B cell (primary cell): Measurements from ENCODE around the gene SLC12A7. TPM values are rescaled to one million over a fixed set of nuclear protein-coding genes. Genes with fewer than 3 reads are reported as not detected.

Experiments used
- ATAC-seq: fragments of 200-7000 bp; cut with Tn5 transposase; one replicate; pipeline ENCODE4 v1.10.0; 2021; ENCODE audit warnings: low read depth, mild to moderate bottlenecking, moderate number of reproducible peaks, moderate library complexity
- CTCF ChIA-PET: fragments of 350-600 bp; sonication (Branson Sonifier 250); formaldehyde crosslinking; loops from one replicate; lab custom pipeline; 2021; ENCODE audit warnings: antibody characterized with exemption, inconsistent platforms; lab: Charles Lee
- POLR2A ChIA-PET: fragments of 350-600 bp; sonication (Branson Sonifier 250); formaldehyde crosslinking; loops from one replicate; lab custom pipeline; 2021; ENCODE audit warnings: antibody characterized with exemption; lab: Charles Lee
- DNase-seq: peaks from one replicate; pipeline ENCODE4 v3.0.0; 2013
- H2AFZ ChIP-seq: 2 replicates; pipeline ENCODE4 v1.6.1; 2012; ENCODE audit warnings: mild to moderate bottlenecking, low read depth, low read length; ENCODE audit not compliant: insufficient read depth, poor library complexity, severe bottlenecking
- H3K27ac ChIP-seq, 2 donors: 1 replicate in 1 of 2; 2 replicates in 1 of 2; pipeline ENCODE4 v1.5.1; 2012 to 2013; ENCODE audit warnings: low read length in 2 of 2, mild to moderate bottlenecking in 2 of 2, moderate library complexity in 1 of 2
- H3K27me3 ChIP-seq, 4 experiments: fragments of 200-600 bp in 1 of 4; sonication (generic) in 1 of 4; replicated peaks in 1 of 4; 1 replicate in 2 of 4; 2 replicates in 2 of 4; pipeline versions ENCODE4 v1.6.1 to v1.7.0; 2013 to 2016; ENCODE audit warnings: low read length in 3 of 4, mild to moderate bottlenecking in 2 of 4, mixed read lengths in 1 of 4, moderate library complexity in 1 of 4; ENCODE audit not compliant: insufficient read depth in 4 of 4, control insufficient read depth in 3 of 4; ENCODE audit errors: control extremely low read depth in 1 of 4
- H3K36me3 ChIP-seq, 2 experiments: replicated peaks in 1 of 2; 1 replicate in 1 of 2; 2 replicates in 1 of 2; pipeline versions ENCODE4 v1.6.1 to v1.7.1; 2013; ENCODE audit warnings: low read length in 1 of 2; ENCODE audit not compliant: insufficient read depth in 2 of 2, control insufficient read depth in 1 of 2; ENCODE audit errors: control extremely low read depth in 1 of 2, extremely low read depth in 1 of 2
- H3K4me1 ChIP-seq, 2 donors: fragments of 200-600 bp in 1 of 2; sonication (generic) in 1 of 2; 1 replicate in 1 of 2; 2 replicates in 1 of 2; pipeline versions ENCODE4 v1.5.1 to v1.6.1; 2013 to 2017; ENCODE audit warnings: low read length in 2 of 2; ENCODE audit not compliant: control insufficient read depth in 2 of 2, insufficient read depth in 2 of 2
- H3K4me2 ChIP-seq: replicated peaks from 2 replicates; pipeline ENCODE3; 2012; ENCODE audit warnings: mild to moderate bottlenecking, low read depth, low read length; ENCODE audit not compliant: poor library complexity, severe bottlenecking
- H3K4me3 ChIP-seq, 5 experiments: fragments of 200-600 bp in 1 of 5; sonication (generic) in 1 of 5; 1 replicate in 3 of 5; 2 replicates in 2 of 5; pipeline versions ENCODE4 v1.5.1 to v1.7.0; 2011 to 2016; ENCODE audit warnings: low read length in 4 of 5, mild to moderate bottlenecking in 4 of 5, low read depth in 2 of 5, control low read depth in 1 of 5, moderate library complexity in 1 of 5; ENCODE audit not compliant: insufficient read depth in 1 of 5; ENCODE audit errors: control extremely low read depth in 1 of 5, extremely low read depth in 1 of 5
- H3K79me2 ChIP-seq: fragments of 200-600 bp; sonication (generic); one replicate; pipeline ENCODE4 v1.6.0; 2016; ENCODE audit warnings: low read length; ENCODE audit not compliant: control insufficient read depth, insufficient read depth
- H3K9ac ChIP-seq: fragments of 200-600 bp; sonication (generic); 2 replicates; pipeline ENCODE4 v1.6.1; 2017; ENCODE audit warnings: mild to moderate bottlenecking, low read length, moderate library complexity
- H3K9me3 ChIP-seq, 3 donors: one replicate each; pipeline versions ENCODE4 v1.6.1 to v1.7.1; 2013; ENCODE audit warnings: low read length in 2 of 3; ENCODE audit not compliant: control insufficient read depth in 2 of 3, insufficient read depth in 1 of 3; ENCODE audit errors: control extremely low read depth in 1 of 3
- H4K20me1 ChIP-seq: 2 replicates; pipeline ENCODE4 v1.6.0; 2012; ENCODE audit warnings: mild to moderate bottlenecking, low read length; ENCODE audit not compliant: insufficient read depth, control insufficient read depth, poor library complexity, severe bottlenecking
- H3K27ac Mint-ChIP-seq: one replicate; pipeline ENCODE4 v1.8.0; 2021; ENCODE audit warnings: mixed read lengths
- H3K27me3 Mint-ChIP-seq: one replicate; pipeline ENCODE4 v1.8.0; 2021; ENCODE audit warnings: mixed read lengths
- H3K4me1 Mint-ChIP-seq: one replicate; pipeline ENCODE4 v1.8.0; 2021; ENCODE audit warnings: mixed read lengths
- H3K4me3 Mint-ChIP-seq: one replicate; pipeline ENCODE4 v1.8.0; 2021; ENCODE audit warnings: mixed read lengths
- H3K9me3 Mint-ChIP-seq: one replicate; pipeline ENCODE4 v1.8.0; 2022; ENCODE audit warnings: mixed read lengths; ENCODE audit not compliant: insufficient read depth
- CTCF ChIP-seq: fragments of 200-600 bp; IDR thresholded peaks from one replicate; pipeline ENCODE4 v1.8.0; 2022; ENCODE audit warnings: antibody characterized with exemption, mild to moderate bottlenecking
- EZH2 ChIP-seq: IDR thresholded peaks from 2 replicates; pipeline ENCODE4 v1.6.1; 2012; ENCODE audit warnings: borderline replicate concordance, low read depth, mild to moderate bottlenecking, moderate library complexity, low read length; ENCODE audit not compliant: insufficient read depth, poor library complexity, severe bottlenecking
- WGBS: methylation state at CpG from one replicate; pipeline ENCODE4 v1.1.5; 2013; ENCODE audit warnings: missing lambda C conversion rate; ENCODE audit not compliant: insufficient coverage; 5-methylcytosine and 5-hydroxymethylcytosine counted together
- intact Hi-C: fragments of 100-400 bp; cut with micrococcal nuclease; formaldehyde crosslinking; loops from one replicate; pipeline ENCODE4 v1.10.0; 2022
- polyA plus RNA-seq: library from polyadenylated mRNA; depleted of rRNA; stranded (reverse); fragments of >200 nt; gene quantifications from 2 replicates; pipeline ENCODE4 v1.2.3, GENCODE V29; 2012
- total RNA-seq, 2 donors: library from RNA; stranded (reverse); fragments of 120-200 nt in 1 of 2; gene quantifications; 1 replicate in 1 of 2; 2 replicates in 1 of 2; pipeline versions ENCODE4 v1.2.3 to v1.2.4, GENCODE V29; 2013 to 2022

SLC12A7 gene
- total and polyA plus RNA-seq, 2 donors (not counting 1 experiment from before 2014, with no cell fraction given): 25.5 to 34.4 TPM

- Mint-ChIP-seq H3K9me3 (no peaks in the 10 kb centered on the region), H3K27ac (no peak overlapping the region), H3K4me1 (peaks cover 31% of the 10 kb centered on the region), H3K27me3 (peaks cover 20% of the 10 kb centered on the region), H3K4me3 (peak overlapping the region; percentile 78)
- Histone ChIP-seq H3K4me1 (peaks cover 33 to 48% of the 10 kb centered on the region in 2 donors), H3K4me3 (no peak overlapping the region), H3K9ac (no peak overlapping the region), H3K79me2 (no peaks in the 10 kb centered on the region), H3K36me3 (no peaks in the 10 kb centered on the region), H3K27me3 (peaks cover 0 to 8% (median 4%) of the 10 kb centered on the region in 4 experiments), H4K20me1 (no peaks in the 10 kb centered on the region), H3K27ac (no peak overlapping the region), H2AFZ (no peak overlapping the region), H3K4me2 (peak overlapping the region; percentile 71), H3K9me3 (peaks cover 0 to 7% (median 0%) of the 10 kb centered on the region in 3 donors)
- ATAC-seq (no peak), DNase-seq (no peak)
- TF ChIP-seq CTCF (no peak), EZH2 (no peak)
- CTCF ChIA-PET: interaction anchor here (1.1 to 7.4 kb wide), 12 partner anchors 12 to 506 kb away, joined by 3 to 62 read pairs (median 7); no protein-coding TSS in a partner anchor
- 74% methylated on average over 37 of the region's 37 CpGs for WGBS
- intact Hi-C loops: loop anchor here (1.0 kb wide), 1 partner anchor 216 kb away; no protein-coding TSS in a partner anchor
- POLR2A ChIA-PET: no interaction called here
Measured at GRCh38 chr5:1139331-1140170, 27.7 kb upstream of the SLC12A7 start.
